Superior temporal gyrus (tissue), 1 donor: ENCODE measurements around the gene TLE3.
"Not testable (repeated sequence)": the region's sequence is repeated elsewhere in the genome, so short reads cannot be mapped to it uniquely, and the experiment has no call there.

Experiments
- DNase-seq: peaks from one replicate; pipeline ENCODE4 v3.0.0-alpha.2; 2016; ENCODE audit errors: extremely low spot score

TLE3 gene

GRCh38 chr15:70126362-70126761, 28.6 kb upstream of the TLE3 start:
- DNase-seq = no peak

- DNase-seq = no peak
Observed at GRCh38 chr15:70125605-70126004, 27.9 kb upstream of the TLE3 start.

GRCh38 chr15:70121624-70122302, 24.0 kb upstream of the TLE3 start:
- DNase-seq = no peak

- no peak for DNase-seq
Observed at GRCh38 chr15:70120958-70121623, 23.4 kb upstream of the TLE3 start.

GRCh38 chr15:70119911-70120508, 22.3 kb upstream of the TLE3 start:
- no peak for DNase-seq

- DNase-seq = no peak
Observed at GRCh38 chr15:70118599-70118998, 20.9 kb upstream of the TLE3 start.

GRCh38 chr15:70116317-70116716, 18.6 kb upstream of the TLE3 start:
- no peak for DNase-seq

GRCh38 chr15:70114221-70114620, 16.5 kb upstream of the TLE3 start:
- DNase-seq = no peak

GRCh38 chr15:70113304-70113700, 15.6 kb upstream of the TLE3 start:
- no peak for DNase-seq

GRCh38 chr15:70112572-70113303, 15.0 kb upstream of the TLE3 start:
- DNase-seq = not testable (repeated sequence)

GRCh38 chr15:70112074-70112395, 14.3 kb upstream of the TLE3 start:
- DNase-seq = no peak

GRCh38 chr15:70111203-70112073, 13.7 kb upstream of the TLE3 start:
- DNase-seq = peak; percentile 88

- no peak for DNase-seq
Observed at GRCh38 chr15:70109978-70110377, 12.3 kb upstream of the TLE3 start.

- no peak for DNase-seq
Observed at GRCh38 chr15:70109531-70109930, 11.8 kb upstream of the TLE3 start.

- DNase-seq = no peak
Observed at GRCh38 chr15:70103880-70104626, 6.3 kb upstream of the TLE3 start.

- no peak for DNase-seq
Observed at GRCh38 chr15:70102827-70103226, 5.1 kb upstream of the TLE3 start.

- DNase-seq = no peak
Observed at GRCh38 chr15:70101459-70102113, 3.9 kb upstream of the TLE3 start.

- no peak for DNase-seq
Observed at GRCh38 chr15:70100474-70101341, 3.0 kb upstream of the TLE3 start.

GRCh38 chr15:70099967-70100473, 2.3 kb upstream of the TLE3 start:
- DNase-seq = no peak
